ENCODE data around the gene ZAR1L. TPM values are rescaled to one million over a fixed set of nuclear protein-coding genes. Genes with fewer than 3 reads are reported as not detected.

ZAR1L gene
- total RNA-seq, 2 experiments from 2014 or later: not detected

- Histone ChIP-seq H3K27me3 (ENCODE audit: control insufficient read depth in 1 of 2, insufficient read depth in 2 of 2, low read length in 2 of 2) (no peaks in the 10 kb centered on the region), H3K27ac (ENCODE audit: low read depth in 1 of 2, low read length in 2 of 2) (no peak overlapping the region), H3K4me3 (ENCODE audit: low read length) (no peak overlapping the region), H3K4me1 (ENCODE audit: insufficient read depth, low read length) (no peaks in the 10 kb centered on the region), H3K36me3 (ENCODE audit: insufficient read depth, low read length) (peaks cover 6% of the 10 kb centered on the region), H3K9me3 (ENCODE audit: control insufficient read depth in 1 of 2, insufficient read depth in 1 of 2, low read length in 2 of 2) (no peaks in the 10 kb centered on the region)
- CTCF ChIA-PET: interaction anchor here (1.2 kb wide), 1 partner anchor 13 kb away, joined by 3 read pairs; no protein-coding TSS in a partner anchor
- no peaks in the 10 kb centered on the region for H3K27me3 Mint-ChIP-seq
- no peak for TF ChIP-seq CTCF (IDR thresholded peaks at IDR 0.05)
- no peaks in the 10 kb centered on the region for H3K4me1 Mint-ChIP-seq (ENCODE audit: low read depth)
- POLR2A ChIA-PET: no interaction called here
- no peak overlapping the region for H3K27ac Mint-ChIP-seq
- no peaks in the 10 kb centered on the region for H3K9me3 Mint-ChIP-seq
- no peak overlapping the region for H3K4me3 Mint-ChIP-seq
- intact Hi-C loops (cut with DNase I, micrococcal nuclease): no loop called here
- ATAC-seq (ENCODE audit: poor library complexity) (no peak), DNase-seq (no peak)
- peaks cover 36% of the 10 kb centered on the region for H3K36me3 Mint-ChIP-seq (ENCODE audit: low read depth)
Observed at GRCh38 chr13:32254916-32255723, 60.0 kb downstream of the ZAR1L start.

DNA sequence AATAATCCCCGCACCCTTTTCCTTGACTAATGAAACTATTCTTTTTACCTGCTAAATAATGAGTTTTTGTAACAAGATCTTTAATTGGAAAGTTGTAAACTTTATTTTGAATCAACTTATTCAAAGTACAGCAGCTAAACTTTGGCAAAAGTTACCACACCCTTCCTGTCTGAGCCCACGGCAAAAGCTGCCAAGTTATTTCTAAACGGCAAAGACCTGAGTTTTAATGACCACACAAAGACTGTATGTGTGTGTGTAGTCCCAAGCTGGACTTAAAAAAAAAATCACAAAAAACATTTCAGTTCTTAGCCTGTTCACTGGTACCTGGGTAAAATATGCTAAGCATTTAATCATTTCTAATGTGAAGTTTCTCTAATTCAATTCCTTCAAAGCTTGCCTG lies 60.7 kb downstream of the ZAR1L start:
- H3K9me3 Mint-ChIP-seq: no peaks in the 10 kb centered on the region
- Histone ChIP-seq H3K4me3 (ENCODE audit: low read length) (no peak overlapping the region), H3K4me1 (ENCODE audit: insufficient read depth, low read length) (no peaks in the 10 kb centered on the region), H3K9me3 (ENCODE audit: control insufficient read depth in 1 of 2, insufficient read depth in 1 of 2, low read length in 2 of 2) (no peaks in the 10 kb centered on the region), H3K27me3 (ENCODE audit: control insufficient read depth in 1 of 2, insufficient read depth in 2 of 2, low read length in 2 of 2) (no peaks in the 10 kb centered on the region), H3K27ac (ENCODE audit: low read depth in 1 of 2, low read length in 2 of 2) (no peak overlapping the region), H3K36me3 (ENCODE audit: insufficient read depth, low read length) (peaks cover 6% of the 10 kb centered on the region)
- ATAC-seq (ENCODE audit: poor library complexity) (no peak), DNase-seq (no peak)
- ChIA-PET CTCF (interaction anchor here (1.2 kb wide), 1 partner anchor 14 kb away, joined by 3 read pairs; no protein-coding TSS in a partner anchor), POLR2A (no interaction called here)
- TF ChIP-seq CTCF (IDR thresholded peaks at IDR 0.05): no peak
- intact Hi-C loops (cut with DNase I, micrococcal nuclease): no loop called here
- peaks cover 42% of the 10 kb centered on the region for H3K36me3 Mint-ChIP-seq (ENCODE audit: low read depth)
- no peak overlapping the region for H3K27ac Mint-ChIP-seq
- H3K27me3 Mint-ChIP-seq: no peaks in the 10 kb centered on the region
- no peaks in the 10 kb centered on the region for H3K4me1 Mint-ChIP-seq (ENCODE audit: low read depth)
- H3K4me3 Mint-ChIP-seq: no peak overlapping the region

DNA sequence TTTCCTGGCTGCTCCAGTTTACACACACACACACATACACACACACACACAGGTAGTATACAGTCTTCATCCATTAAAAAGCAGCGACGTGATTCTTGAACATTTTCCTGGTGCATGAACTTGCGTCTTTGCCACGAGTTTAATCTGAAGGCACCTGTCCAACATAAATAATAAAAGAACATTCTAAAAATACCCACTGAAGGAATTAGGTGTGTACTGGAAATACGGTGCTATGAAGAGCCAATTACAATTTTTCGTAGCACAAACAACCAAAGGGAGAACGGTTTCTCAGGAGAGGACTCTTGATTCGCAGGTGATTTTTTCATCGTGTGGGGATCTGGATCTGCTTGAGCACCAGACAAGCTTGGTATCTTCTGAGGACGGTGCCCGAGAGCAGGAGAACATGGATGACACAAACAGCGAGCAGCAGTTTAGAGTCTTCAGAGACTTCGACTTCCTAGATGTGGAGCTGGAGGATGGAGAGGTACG lies 61.2 kb downstream of the ZAR1L start:
- no peak overlapping the region for H3K4me3 Mint-ChIP-seq
- H3K36me3 ChIP-seq (ENCODE audit: insufficient read depth, low read length): peaks cover 6% of the 10 kb centered on the region
- DNase-seq (no peak), ATAC-seq (ENCODE audit: poor library complexity) (no peak)
- H3K9me3 ChIP-seq (ENCODE audit: control insufficient read depth in 1 of 2, insufficient read depth in 1 of 2, low read length in 2 of 2): no peaks in the 10 kb centered on the region
- POLR2A ChIA-PET: no interaction called here
- H3K27me3 ChIP-seq (ENCODE audit: control insufficient read depth in 1 of 2, insufficient read depth in 2 of 2, low read length in 2 of 2): no peaks in the 10 kb centered on the region
- no peaks in the 10 kb centered on the region for H3K4me1 Mint-ChIP-seq (ENCODE audit: low read depth)
- H3K27me3 Mint-ChIP-seq: no peaks in the 10 kb centered on the region
- H3K36me3 Mint-ChIP-seq (ENCODE audit: low read depth): peaks cover 46% of the 10 kb centered on the region
- no peak overlapping the region for H3K4me3 ChIP-seq (ENCODE audit: low read length)
- H3K4me1 ChIP-seq (ENCODE audit: insufficient read depth, low read length): no peaks in the 10 kb centered on the region
- H3K27ac ChIP-seq (ENCODE audit: low read depth in 1 of 2, low read length in 2 of 2): no peak overlapping the region
- H3K27ac Mint-ChIP-seq: no peak overlapping the region
- CTCF ChIA-PET: interaction anchor here (1.2 kb wide), 1 partner anchor 14 kb away, joined by 3 read pairs; no protein-coding TSS in a partner anchor
- intact Hi-C loops (cut with DNase I, micrococcal nuclease): no loop called here
- TF ChIP-seq CTCF (IDR thresholded peaks at IDR 0.05): no peak
- H3K9me3 Mint-ChIP-seq: no peaks in the 10 kb centered on the region

Other genes starting within 250 kb of the ZAR1L start
- 1 to 10 TPM; 1.9 to 2.4 TPM for gene BRCA2, start 145 bp upstream of the ZAR1L start, total RNA-seq
- 10 to 100 TPM; 47.5 to 50.5 TPM for gene N4BP2L1, start 112.8 kb upstream of the ZAR1L start, total RNA-seq
- gene N4BP2L2, start 223.4 kb upstream of the ZAR1L start, total RNA-seq: 100 to 1,000 TPM; 171 TPM